HEK293 (cell line): ENCODE results near the gene COL15A1.
A peak's percentile ranks its signal among the peaks of the same experiment; 100 is the strongest.

Source experiments
- CTCF ChIA-PET: fragments of 350-600 bp; formaldehyde crosslinking; extraction: SDS; loops from one replicate; lab custom pipeline; 2021; ENCODE audit warnings: antibody characterized with exemption; lab: Yijun Ruan, JAX
- POLR2A ChIA-PET: fragments of 300-600 bp; formaldehyde crosslinking; extraction: SDS; loops from one replicate; lab custom pipeline; 2020; ENCODE audit warnings: antibody characterized with exemption, inconsistent platforms; lab: Yijun Ruan, JAX
- H3K27ac ChIP-seq: fragments of 200-500 bp; sonication (Bioruptor generic); 2 replicates; pipeline ENCODE4 v1.5.1; 2014; ENCODE audit warnings: low read depth, low read length, control low read depth, inconsistent platforms; ENCODE audit errors: extremely low read depth
- H3K36me3 ChIP-seq, 2 experiments: fragments of 200-500 bp in 1 of 2; sonication (Bioruptor generic) in 1 of 2; 1 replicate in 1 of 2; 2 replicates in 1 of 2; pipeline ENCODE4 v1.5.1; 2014 to 2017; ENCODE audit warnings: inconsistent platforms in 2 of 2, low read length in 2 of 2; ENCODE audit not compliant: control insufficient read depth in 2 of 2, insufficient read depth in 1 of 2
- H3K4me1 ChIP-seq: fragments of 200-500 bp; sonication (Bioruptor generic); 2 replicates; pipeline ENCODE4 v1.5.1; 2014; ENCODE audit warnings: mild to moderate bottlenecking, low read length, inconsistent platforms; ENCODE audit not compliant: control insufficient read depth, insufficient read depth
- H3K4me3 ChIP-seq: 2 replicates; pipeline ENCODE4 v1.5.1; 2011; ENCODE audit warnings: low read depth, mild to moderate bottlenecking, control low read depth, low read length, moderate library complexity
- H3K9me3 ChIP-seq: fragments of 200-500 bp; sonication (Bioruptor generic); 2 replicates; pipeline ENCODE4 v1.5.1; 2014; ENCODE audit warnings: low read depth, low read length, inconsistent platforms; ENCODE audit not compliant: control insufficient read depth, insufficient read depth
- ATF2 ChIP-seq: fragments of 450-650 bp; formaldehyde crosslinking; IDR thresholded peaks from 2 replicates; pipeline ENCODE4 v1.5.1; 2016; ENCODE audit warnings: missing biosample characterization, missing genetic modification characterization, low read depth
- BCL11B ChIP-seq: fragments of 450-650 bp; formaldehyde crosslinking; IDR thresholded peaks from 2 replicates; pipeline ENCODE4 v1.5.1; 2016; ENCODE audit warnings: low read depth, missing biosample characterization, missing genetic modification characterization
- BCL6B ChIP-seq: fragments of 450-650 bp; formaldehyde crosslinking; IDR thresholded peaks from 2 replicates; pipeline ENCODE4 v1.5.1; 2017; ENCODE audit warnings: missing biosample characterization, missing genetic modification characterization
- HIC1 ChIP-seq: fragments of 450-650 bp; formaldehyde crosslinking; IDR thresholded peaks from 2 replicates; pipeline ENCODE4 v1.5.1; 2016; ENCODE audit warnings: missing biosample characterization, missing genetic modification characterization
- HOXC10 ChIP-seq: sonication (generic); formaldehyde crosslinking; IDR thresholded peaks from 2 replicates; pipeline ENCODE4 v1.8.1; 2023; ENCODE audit warnings: mild to moderate bottlenecking, missing genetic modification reagents
- KLF10 ChIP-seq: fragments of 450-650 bp; IDR thresholded peaks from 2 replicates; pipeline ENCODE4 v1.5.1; 2018; ENCODE audit warnings: missing biosample characterization, mild to moderate bottlenecking, missing genetic modification characterization
- SCRT2 ChIP-seq: fragments of 450-650 bp; formaldehyde crosslinking; IDR thresholded peaks from 2 replicates; pipeline ENCODE4 v1.5.1; 2016; ENCODE audit warnings: missing biosample characterization, missing genetic modification characterization
- YY1 ChIP-seq: fragments of 450-650 bp; formaldehyde crosslinking; IDR thresholded peaks from 2 replicates; pipeline ENCODE4 v1.5.1; 2018; ENCODE audit warnings: missing biosample characterization, missing genetic modification characterization
- ZBTB8A ChIP-seq: fragments of 450-650 bp; formaldehyde crosslinking; IDR thresholded peaks from 2 replicates; pipeline ENCODE4 v1.5.1; 2016; ENCODE audit warnings: missing biosample characterization, missing genetic modification characterization
- ZFHX2 ChIP-seq: fragments of 450-650 bp; formaldehyde crosslinking; conservative IDR thresholded peaks from 2 replicates; pipeline ENCODE4 v1.5.1; 2016; ENCODE audit warnings: missing biosample characterization, missing genetic modification characterization
- ZFP41 ChIP-seq: fragments of 450-650 bp; formaldehyde crosslinking; IDR thresholded peaks from 2 replicates; pipeline ENCODE4 v1.5.1; 2016; ENCODE audit warnings: missing biosample characterization, missing genetic modification characterization, borderline replicate concordance
- ZNF121 ChIP-seq: fragments of 450-650 bp; formaldehyde crosslinking; IDR thresholded peaks from 2 replicates; pipeline ENCODE4 v1.5.1; 2016; ENCODE audit warnings: missing biosample characterization, missing genetic modification characterization
- ZNF16 ChIP-seq: fragments of 450-650 bp; formaldehyde crosslinking; IDR thresholded peaks from 2 replicates; pipeline ENCODE4 v1.5.1; 2016; ENCODE audit warnings: low read depth, missing biosample characterization, missing genetic modification characterization
- ZNF221 ChIP-seq: fragments of 450-650 bp; formaldehyde crosslinking; IDR thresholded peaks from 2 replicates; pipeline ENCODE4 v1.5.1; 2017; ENCODE audit warnings: missing biosample characterization, missing genetic modification characterization, borderline replicate concordance
- ZNF335 ChIP-seq: fragments of 450-650 bp; formaldehyde crosslinking; conservative IDR thresholded peaks from 2 replicates; pipeline ENCODE4 v1.5.1; 2016; ENCODE audit warnings: missing biosample characterization, missing genetic modification characterization
- ZNF521 ChIP-seq: fragments of 450-650 bp; formaldehyde crosslinking; IDR thresholded peaks from 2 replicates; pipeline ENCODE4 v1.5.1; 2017; ENCODE audit warnings: missing biosample characterization, mild to moderate bottlenecking, missing genetic modification characterization
- ZNF555 ChIP-seq: fragments of 450-650 bp; formaldehyde crosslinking; conservative IDR thresholded peaks from 2 replicates; pipeline ENCODE4 v1.5.1; 2017; ENCODE audit warnings: missing biosample characterization, mild to moderate bottlenecking, missing genetic modification characterization, inconsistent platforms
- ZNF692 ChIP-seq: fragments of 450-650 bp; formaldehyde crosslinking; IDR thresholded peaks from 2 replicates; pipeline ENCODE4 v1.5.1; 2016; ENCODE audit warnings: missing biosample characterization, missing genetic modification characterization
- ZNF843 ChIP-seq: fragments of 450-650 bp; formaldehyde crosslinking; IDR thresholded peaks from 2 replicates; pipeline ENCODE4 v1.5.1; 2016; ENCODE audit warnings: missing biosample characterization, missing genetic modification characterization
- ZSCAN16 ChIP-seq: fragments of 450-650 bp; formaldehyde crosslinking; IDR thresholded peaks from 2 replicates; pipeline ENCODE4 v1.5.1; 2016; ENCODE audit warnings: missing biosample characterization, missing genetic modification characterization

The COL15A1 gene

GRCh38 chr9:99112750-99113413 is 169.2 kb downstream of the COL15A1 start:
- Histone ChIP-seq H3K4me3 (no peak overlapping the region), H3K4me1 (peaks cover 7% of the 10 kb centered on the region; the same call in 1 of the 2 replicates), H3K9me3 (no peaks in the 10 kb centered on the region), H3K36me3 (no peaks in the 10 kb centered on the region), H3K27ac (no peak overlapping the region)
- no peak for TF ChIP-seq HIC1 (tag by site-specific recombination)
- TF ChIP-seq SCRT2: 0 out of 2 replicates have a peak, but pooled peaks have one; percentile 12
- POLR2A ChIA-PET: no interaction called here
- CTCF ChIA-PET: interaction anchor here (0.7 to 2.3 kb wide), 4 partner anchors 9 to 264 kb away, joined by 3 to 9 read pairs (median 4); no protein-coding TSS in a partner anchor

GRCh38 chr9:99113414-99114048 is 169.8 kb downstream of the COL15A1 start:
- POLR2A ChIA-PET: interaction anchor here (1.9 kb wide), 1 partner anchor 10 kb away, joined by 4 read pairs; the partner anchor contains the start of gene TGFBR1
- peaks cover 7% of the 10 kb centered on the region; the same call in 1 of the 2 replicates for H3K4me1 ChIP-seq
- no peak overlapping the region for H3K4me3 ChIP-seq
- H3K27ac ChIP-seq: no peak overlapping the region
- H3K9me3 ChIP-seq: no peaks in the 10 kb centered on the region
- TF ChIP-seq ZNF555 (tag by site-specific recombination) (no peak), HOXC10 (CRISPR knock-in tag) (no peak), BCL11B (tag by site-specific recombination) (no peak), YY1 (tag by site-specific recombination) (no peak), ZNF221 (tag by site-specific recombination) (no peak), ZFP41 (tag by site-specific recombination) (no peak), ZNF843 (tag by site-specific recombination) (no peak), ZSCAN16 (tag by site-specific recombination) (no peak), ZNF16 (no peak), ZNF692 (no peak), ZNF521 (tag by site-specific recombination) (no peak), ZNF121 (no peak), KLF10 (tag by site-specific recombination) (no peak), ATF2 (tag by site-specific recombination) (no peak), ZBTB8A (tag by site-specific recombination) (no peak), ZFHX2 (no peak), ZNF335 (tag by site-specific recombination) (no peak), BCL6B (tag by site-specific recombination) (no peak)
- no peaks in the 10 kb centered on the region for H3K36me3 ChIP-seq
- CTCF ChIA-PET: interaction anchor here (0.7 to 2.3 kb wide), 8 partner anchors 9 to 265 kb away, joined by 3 to 9 read pairs (median 4); partner anchors contain the start of gene TGFBR1
